HepG2 (cell line): ENCODE data around the gene C1orf21.

Source experiments
- DNMT1 ChIP-seq: sonication (generic); formaldehyde crosslinking; IDR thresholded peaks from 2 replicates; pipeline ENCODE4 v1.5.1; 2020; ENCODE audit warnings: mild to moderate bottlenecking, missing genetic modification reagents
- FOXM1 ChIP-seq: sonication (generic); formaldehyde crosslinking; IDR thresholded peaks from 2 replicates; pipeline ENCODE4 v1.5.0; 2020; ENCODE audit warnings: missing genetic modification reagents
- GATA4 ChIP-seq: sonication (generic); IDR thresholded peaks from 2 replicates; pipeline ENCODE4 v1.6.1; 2016; ENCODE audit warnings: antibody characterized with exemption, low read depth, borderline replicate concordance
- KMT2B ChIP-seq: IDR thresholded peaks from 2 replicates; pipeline ENCODE4 v1.6.1; 2016; ENCODE audit warnings: missing genetic modification reagents, missing compliant biosample characterization
- LCORL ChIP-seq, 2 experiments: fragments of 450-650 bp in 1 of 2; sonication (generic) in 1 of 2; formaldehyde crosslinking in 1 of 2; IDR thresholded peaks; 2 replicates each; pipeline versions ENCODE4 v1.5.0 to v1.6.1; 2017 to 2020; ENCODE audit warnings: antibody characterized with exemption in 1 of 2, missing genetic modification reagents in 1 of 2
- TAF1 ChIP-seq: sonication (generic); formaldehyde crosslinking; IDR thresholded peaks from 2 replicates; pipeline ENCODE4 v1.4.0; 2020; ENCODE audit warnings: missing genetic modification reagents
- U2AF1 ChIP-seq: fragments of 200-400 bp; formaldehyde crosslinking; optimal IDR thresholded peaks from 2 replicates; pipeline ENCODE3; 2017; ENCODE audit warnings: mild to moderate bottlenecking, low read depth, low read length
- ZFP36L1 ChIP-seq: sonication (generic); formaldehyde crosslinking; IDR thresholded peaks from 2 replicates; pipeline ENCODE4 v1.8.0; 2022; ENCODE audit warnings: mild to moderate bottlenecking, missing genetic modification reagents, moderate library complexity
- ZNF329 ChIP-seq: sonication (generic); formaldehyde crosslinking; IDR thresholded peaks from 2 replicates; pipeline ENCODE4 v1.9.0; 2021; ENCODE audit warnings: low read depth, mild to moderate bottlenecking, missing genetic modification reagents
- ZNF468 ChIP-seq: sonication (generic); formaldehyde crosslinking; IDR thresholded peaks from 2 replicates; pipeline ENCODE4 v1.8.0; 2022; ENCODE audit warnings: mild to moderate bottlenecking, moderate library complexity, missing genetic modification reagents
- ZNF761 ChIP-seq: sonication (generic); formaldehyde crosslinking; conservative IDR thresholded peaks from 2 replicates; pipeline ENCODE4 v1.4.0; 2020; ENCODE audit warnings: mild to moderate bottlenecking, missing genetic modification reagents
- ZNF768 ChIP-seq: sonication (generic); formaldehyde crosslinking; IDR thresholded peaks from 2 replicates; pipeline ENCODE4 v1.4.0; 2020; ENCODE audit warnings: missing genetic modification reagents
- TF ChIP-seq, protein P1 (sequence below): sonication (generic); formaldehyde crosslinking; IDR thresholded peaks from 2 replicates; pipeline ENCODE4 v1.8.0; 2022; ENCODE audit warnings: missing genetic modification reagents, low read depth, mild to moderate bottlenecking, borderline replicate concordance
- TF ChIP-seq, protein P2 (sequence below): sonication (generic); formaldehyde crosslinking; IDR thresholded peaks from 2 replicates; pipeline ENCODE4 v1.5.1; 2020; ENCODE audit warnings: mild to moderate bottlenecking, missing genetic modification reagents

DNA sequence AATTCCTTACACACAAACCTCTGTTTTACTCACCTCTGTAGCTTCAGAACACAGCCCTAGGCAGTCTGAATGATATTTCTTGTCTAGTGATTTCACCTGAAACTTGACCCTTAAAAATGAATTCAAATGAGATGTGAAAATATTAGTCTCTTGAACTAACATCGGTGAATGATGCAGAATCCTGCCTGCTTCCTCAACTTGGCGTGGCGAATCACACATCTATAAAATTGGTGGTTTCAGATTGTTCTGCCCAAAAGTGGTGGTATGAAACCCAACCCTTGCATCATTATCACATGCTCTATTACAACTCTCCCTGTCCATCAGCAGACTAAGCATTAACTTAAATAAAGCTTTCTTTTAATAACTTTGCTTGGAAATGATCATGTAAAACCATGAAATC is 26.9 kb upstream of the C1orf21 start:
- TF ChIP-seq ZNF329 (CRISPR knock-in tag) (no peak), ZNF761 (CRISPR knock-in tag) (no peak), FOXM1 (no peak), ZFP36L1 (CRISPR knock-in tag) (no peak), DNMT1 (CRISPR knock-in tag) (no peak), TAF1 (CRISPR knock-in tag) (no peak), GATA4 (no peak), LCORL (IDR thresholded peaks at IDR 0.05) (no peak), LCORL (CRISPR knock-in tag; IDR thresholded peaks at IDR 0.05) (no peak), ZNF768 (CRISPR knock-in tag) (no peak), ZNF468 (CRISPR knock-in tag) (no peak), U2AF1 (no peak), KMT2B (CRISPR knock-in tag) (no peak)
- TF ChIP-seq, protein P1, sequence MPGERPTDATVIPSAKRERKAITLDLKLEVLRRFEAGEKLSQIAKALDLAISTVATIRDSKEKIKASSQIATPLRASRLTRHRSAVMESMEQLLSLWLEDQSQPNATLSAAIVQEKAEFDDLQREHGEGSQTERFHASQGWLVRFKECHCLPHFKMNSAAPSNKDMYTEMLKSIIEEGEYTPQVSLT, result no peak
- TF ChIP-seq, protein P2, sequence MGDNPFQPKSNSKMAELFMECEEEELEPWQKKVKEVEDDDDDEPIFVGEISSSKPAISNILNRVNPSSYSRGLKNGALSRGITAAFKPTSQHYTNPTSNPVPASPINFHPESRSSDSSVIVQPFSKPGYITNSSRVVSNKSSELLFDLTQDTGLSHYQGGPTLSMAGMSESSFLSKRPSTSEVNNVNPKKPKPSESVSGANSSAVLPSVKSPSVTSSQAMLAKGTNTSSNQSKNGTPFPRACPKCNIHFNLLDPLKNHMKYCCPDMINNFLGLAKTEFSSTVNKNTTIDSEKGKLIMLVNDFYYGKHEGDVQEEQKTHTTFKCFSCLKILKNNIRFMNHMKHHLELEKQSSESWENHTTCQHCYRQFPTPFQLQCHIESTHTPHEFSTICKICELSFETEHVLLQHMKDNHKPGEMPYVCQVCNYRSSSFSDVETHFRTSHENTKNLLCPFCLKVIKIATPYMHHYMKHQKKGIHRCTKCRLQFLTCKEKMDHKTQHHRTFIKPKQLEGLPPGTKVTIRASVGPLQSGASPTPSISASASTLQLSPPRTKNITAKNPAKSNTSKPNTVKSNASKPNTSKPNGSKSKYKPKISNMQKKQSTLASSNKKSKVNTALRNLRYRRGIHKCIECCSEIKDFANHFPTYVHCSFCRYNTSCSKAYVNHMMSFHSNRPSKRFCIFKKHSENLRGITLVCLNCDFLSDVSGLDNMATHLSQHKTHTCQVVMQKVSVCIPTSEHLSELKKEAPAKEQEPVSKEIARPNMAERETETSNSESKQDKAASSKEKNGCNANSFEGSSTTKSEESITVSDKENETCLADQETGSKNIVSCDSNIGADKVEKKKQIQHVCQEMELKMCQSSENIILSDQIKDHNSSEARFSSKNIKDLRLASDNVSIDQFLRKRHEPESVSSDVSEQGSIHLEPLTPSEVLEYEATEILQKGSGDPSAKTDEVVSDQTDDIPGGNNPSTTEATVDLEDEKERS, result no peak
